SK-N-SH treated with all-trans-retinoic acid at 6 μM for 48 hours (cell line): ENCODE results near the gene LBX1.

Experiments used
- ARNTL ChIP-seq: fragments of 450-650 bp; formaldehyde crosslinking; IDR thresholded peaks from 2 replicates; pipeline ENCODE4 v1.5.0; 2020; ENCODE audit warnings: low read depth, mild to moderate bottlenecking, moderate library complexity, borderline replicate concordance
- BACH2 ChIP-seq: fragments of 250-450 bp; sonication (Bioruptor Pico); IDR thresholded peaks from 2 replicates; pipeline ENCODE4 v1.9.0; 2021; ENCODE audit warnings: mild to moderate bottlenecking, borderline replicate concordance
- CREB5 ChIP-seq: fragments of 250-450 bp; sonication (Bioruptor Pico); IDR thresholded peaks from 2 replicates; pipeline ENCODE4 v1.5.1; 2020; ENCODE audit warnings: low read depth, mild to moderate bottlenecking, moderate library complexity
- CSRNP3 ChIP-seq: fragments of 250-450 bp; sonication (Bioruptor Pico); IDR thresholded peaks from 2 replicates; pipeline ENCODE4 v1.5.1; 2021; ENCODE audit warnings: mild to moderate bottlenecking, moderate library complexity
- ESRRG ChIP-seq: fragments of 250-450 bp; sonication (Bioruptor Pico); IDR thresholded peaks from 2 replicates; pipeline ENCODE4 v1.6.1; 2021; ENCODE audit warnings: mild to moderate bottlenecking
- PATZ1 ChIP-seq: fragments of 250-450 bp; sonication (Bioruptor Pico); IDR thresholded peaks from 2 replicates; pipeline ENCODE4 v1.8.0; 2020; ENCODE audit warnings: mild to moderate bottlenecking, moderate library complexity, borderline replicate concordance
- TCF4 ChIP-seq: fragments of 250-450 bp; sonication (Bioruptor Pico); IDR thresholded peaks from 2 replicates; pipeline ENCODE4 v1.8.0; 2021; ENCODE audit warnings: mild to moderate bottlenecking, moderate library complexity, borderline replicate concordance
- TOX ChIP-seq: fragments of 250-450 bp; sonication (Bioruptor Pico); IDR thresholded peaks from 2 replicates; pipeline ENCODE4 v1.8.0; 2021; ENCODE audit warnings: mild to moderate bottlenecking, moderate library complexity, borderline replicate concordance
- ZFP30 ChIP-seq: fragments of 450-650 bp; formaldehyde crosslinking; IDR thresholded peaks from 2 replicates; pipeline ENCODE4 v1.5.0; 2022; ENCODE audit warnings: mild to moderate bottlenecking, moderate library complexity
- ZNF565 ChIP-seq: fragments of 450-650 bp; formaldehyde crosslinking; conservative IDR thresholded peaks from 2 replicates; pipeline ENCODE4 v1.5.0; 2020; ENCODE audit warnings: low read depth, mild to moderate bottlenecking, moderate library complexity
- ZNF70 ChIP-seq: fragments of 450-650 bp; formaldehyde crosslinking; IDR thresholded peaks from 2 replicates; pipeline ENCODE4 v1.5.0; 2020; ENCODE audit warnings: mild to moderate bottlenecking, moderate library complexity
- ZNF8 ChIP-seq: fragments of 450-650 bp; formaldehyde crosslinking; IDR thresholded peaks from 2 replicates; pipeline ENCODE4 v1.5.0; 2020; ENCODE audit warnings: mild to moderate bottlenecking, moderate library complexity

- TF ChIP-seq TCF4 (CRISPR knock-in tag), result no peak
- TF ChIP-seq PATZ1 (CRISPR knock-in tag), result no peak
- TF ChIP-seq ARNTL (CRISPR knock-in tag), result no peak
- TF ChIP-seq BACH2 (CRISPR knock-in tag), result no peak
- no peak for TF ChIP-seq ZFP30
- no peak for TF ChIP-seq ZNF70
- TF ChIP-seq CSRNP3 (CRISPR knock-in tag), result no peak
- no peak for TF ChIP-seq ESRRG (CRISPR knock-in tag)
- no peak for TF ChIP-seq ZNF8 (CRISPR knock-in tag)
- no peak for TF ChIP-seq CREB5 (CRISPR knock-in tag)
- TF ChIP-seq ZNF565 (CRISPR knock-in tag), result no peak
- TF ChIP-seq TOX (CRISPR knock-in tag), result no peak
Measured at GRCh38 chr10:101236376-101237080, 7.3 kb upstream of the LBX1 start.
